Peyer's patch (tissue), 4 donors: ENCODE results near the gene DNAL1.

Source experiments
- POLR2A ChIP-seq, 2 donors: fragments of 450-650 bp; IDR thresholded peaks; one replicate each; pipeline ENCODE4 v1.5.1; 2017; ENCODE audit warnings: antibody characterized with exemption in 2 of 2, mild to moderate bottlenecking in 2 of 2, moderate library complexity in 2 of 2
- TF ChIP-seq, protein P1 (sequence below), 6 experiments: fragments of 450-650 bp in 4 of 6; fragments of 200-600 bp in 2 of 6; sonication (generic) in 1 of 6; IDR thresholded peaks; one replicate each; pipeline ENCODE4 v1.5.1; 2017 to 2019; ENCODE audit warnings: antibody characterized with exemption in 6 of 6, mild to moderate bottlenecking in 3 of 6, moderate library complexity in 1 of 6

DNA sequence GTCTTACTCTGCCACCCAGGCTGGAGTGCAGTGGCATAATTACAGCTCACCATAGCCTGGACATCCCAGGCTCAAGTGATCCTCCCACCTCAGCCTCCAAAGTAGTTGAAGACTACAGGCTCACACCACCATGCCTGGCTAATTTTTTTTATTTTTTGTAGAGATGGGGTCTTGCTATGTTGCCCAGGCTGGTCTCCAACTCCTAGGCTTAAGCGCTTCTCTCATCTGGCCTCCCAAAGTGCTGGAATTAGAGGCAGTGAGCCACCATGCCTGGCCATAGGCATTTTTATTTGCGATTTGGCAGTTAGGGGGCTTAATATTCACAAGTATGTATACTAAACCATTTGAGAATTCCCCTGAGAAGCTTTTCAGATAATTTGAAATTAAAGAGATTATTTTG, 50.3 kb downstream of the DNAL1 start:
- TF ChIP-seq, protein P1, sequence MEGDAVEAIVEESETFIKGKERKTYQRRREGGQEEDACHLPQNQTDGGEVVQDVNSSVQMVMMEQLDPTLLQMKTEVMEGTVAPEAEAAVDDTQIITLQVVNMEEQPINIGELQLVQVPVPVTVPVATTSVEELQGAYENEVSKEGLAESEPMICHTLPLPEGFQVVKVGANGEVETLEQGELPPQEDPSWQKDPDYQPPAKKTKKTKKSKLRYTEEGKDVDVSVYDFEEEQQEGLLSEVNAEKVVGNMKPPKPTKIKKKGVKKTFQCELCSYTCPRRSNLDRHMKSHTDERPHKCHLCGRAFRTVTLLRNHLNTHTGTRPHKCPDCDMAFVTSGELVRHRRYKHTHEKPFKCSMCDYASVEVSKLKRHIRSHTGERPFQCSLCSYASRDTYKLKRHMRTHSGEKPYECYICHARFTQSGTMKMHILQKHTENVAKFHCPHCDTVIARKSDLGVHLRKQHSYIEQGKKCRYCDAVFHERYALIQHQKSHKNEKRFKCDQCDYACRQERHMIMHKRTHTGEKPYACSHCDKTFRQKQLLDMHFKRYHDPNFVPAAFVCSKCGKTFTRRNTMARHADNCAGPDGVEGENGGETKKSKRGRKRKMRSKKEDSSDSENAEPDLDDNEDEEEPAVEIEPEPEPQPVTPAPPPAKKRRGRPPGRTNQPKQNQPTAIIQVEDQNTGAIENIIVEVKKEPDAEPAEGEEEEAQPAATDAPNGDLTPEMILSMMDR (IDR thresholded peaks at IDR 0.05) = no peak
- no peak for TF ChIP-seq POLR2A (IDR thresholded peaks at IDR 0.05)
